ENCODE data around the gene NUTM1. TPM values are rescaled to one million over a fixed set of nuclear protein-coding genes. Genes with fewer than 3 reads are reported as not detected.

The NUTM1 gene
- total RNA-seq, 1 donor from 2014 or later: not detected

DNA sequence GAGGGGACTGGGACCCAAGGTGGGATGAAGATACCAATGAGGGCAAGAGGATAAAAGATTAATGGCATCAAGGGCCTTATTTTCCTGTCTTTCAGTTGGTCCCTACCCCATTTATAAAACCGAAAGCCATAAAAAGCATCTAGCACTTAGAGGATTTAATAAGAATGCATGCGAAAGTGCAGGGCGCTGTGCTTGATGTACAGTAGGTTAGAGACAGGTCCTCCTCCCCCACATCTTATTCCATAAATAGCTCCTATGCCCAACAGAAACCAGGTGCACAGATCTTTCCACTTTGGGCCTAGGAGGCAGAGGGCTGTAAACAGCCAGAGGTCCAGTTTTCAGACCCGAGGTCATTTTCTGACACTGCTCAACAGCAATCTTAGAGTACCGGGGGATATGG is 22.7 kb downstream of the NUTM1 start:
- Mint-ChIP-seq H3K27ac (peak overlapping the region; percentile 91), H3K27me3 (no peaks in the 10 kb centered on the region), H3K4me1 (ENCODE audit: low read depth) (peaks cover 14% of the 10 kb centered on the region), H3K36me3 (ENCODE audit: insufficient read depth) (peaks cover 2% of the 10 kb centered on the region), H3K9me3 (ENCODE audit: low read depth) (no peaks in the 10 kb centered on the region), H3K4me3 (ENCODE audit: low read depth) (peak overlapping the region; percentile 89)
- no peak for DNase-seq (ENCODE audit: low spot score, unreplicated experiment)
- no peak for TF ChIP-seq CTCF (IDR thresholded peaks at IDR 0.05; ENCODE audit: unreplicated experiment)

GRCh38 chr15:34366271-34367065 is 23.4 kb downstream of the NUTM1 start:
- Mint-ChIP-seq H3K27ac (peak overlapping the region; percentile 91), H3K36me3 (ENCODE audit: insufficient read depth) (peaks cover 2% of the 10 kb centered on the region), H3K27me3 (no peaks in the 10 kb centered on the region), H3K4me1 (ENCODE audit: low read depth) (peaks cover 14% of the 10 kb centered on the region), H3K9me3 (ENCODE audit: low read depth) (no peaks in the 10 kb centered on the region), H3K4me3 (ENCODE audit: low read depth) (peak overlapping the region; percentile 89)
- DNase-seq (ENCODE audit: low spot score, unreplicated experiment): peak; percentile 59
- no peak for TF ChIP-seq CTCF (IDR thresholded peaks at IDR 0.05; ENCODE audit: unreplicated experiment)

DNA sequence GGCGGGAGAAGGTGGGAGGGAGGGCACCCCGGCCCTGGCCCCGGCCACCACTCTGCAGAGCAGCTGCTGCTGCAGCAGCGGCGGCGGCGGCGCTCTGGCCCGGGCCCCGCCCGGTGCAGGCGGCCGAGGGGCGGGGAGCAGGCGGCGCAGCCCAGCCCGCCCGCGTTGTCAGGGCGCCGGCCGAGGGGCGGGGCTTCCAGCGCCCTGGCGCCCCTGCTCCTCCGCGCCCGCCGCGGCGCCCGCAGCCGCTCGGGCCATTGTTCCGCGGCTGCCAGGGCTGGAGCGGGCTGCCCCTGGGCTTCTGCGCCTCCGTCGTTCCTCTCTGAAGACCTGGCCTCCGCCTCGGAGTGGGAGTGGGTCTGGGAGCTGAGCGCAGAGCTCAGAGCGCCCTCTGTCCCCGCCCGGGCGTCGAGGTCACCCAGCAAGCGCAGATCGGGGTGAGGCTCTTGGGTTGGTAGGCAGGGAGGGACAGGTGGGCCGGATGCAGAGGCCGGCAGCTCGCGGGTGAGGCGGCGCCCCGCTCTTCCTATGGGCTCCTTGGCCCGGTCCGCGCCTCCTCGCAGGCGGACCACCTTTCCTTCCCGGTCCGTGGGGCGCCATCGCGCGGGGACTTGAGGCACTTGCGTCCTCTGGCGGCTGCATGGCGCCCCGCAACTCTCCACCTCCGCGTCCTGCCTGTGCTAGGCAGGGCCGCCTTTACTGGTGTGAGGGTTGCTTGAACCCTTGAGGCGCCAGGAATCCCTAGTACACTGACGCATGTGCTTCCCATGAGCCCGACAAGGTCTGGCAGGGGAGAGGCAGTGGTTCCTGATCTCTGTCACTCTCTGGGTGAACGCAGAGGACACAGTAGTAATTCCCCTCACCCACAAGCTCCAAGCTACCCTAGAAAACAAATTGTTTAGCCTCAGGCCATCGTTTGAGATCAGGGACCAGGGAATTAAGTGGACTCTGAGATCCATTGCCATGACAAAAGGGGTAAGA is 24.3 kb downstream of the NUTM1 start, which contains the start of gene LPCAT4:
Gene LPCAT4 (minus strand): TSS at position 96 of the 981 bp plus-strand sequence. CDS start 96 bp downstream, outside the sequence.
- peak; percentile 76 for DNase-seq (ENCODE audit: low spot score, unreplicated experiment)
- Mint-ChIP-seq H3K4me3 (ENCODE audit: low read depth) (peak within 1 kb of the TSS; percentile 89), H3K36me3 (ENCODE audit: insufficient read depth) (peaks cover 2% of the 10 kb centered on the region), H3K4me1 (ENCODE audit: low read depth) (peaks cover 14% of the 10 kb centered on the region), H3K27me3 (no peaks in the 10 kb centered on the region), H3K27ac (peak within 1 kb of the TSS; percentile 99), H3K9me3 (ENCODE audit: low read depth) (no peaks in the 10 kb centered on the region)
- peak; percentile 93 for TF ChIP-seq CTCF (IDR thresholded peaks at IDR 0.05; ENCODE audit: unreplicated experiment)

GRCh38 chr15:34370129-34370528 is 27.0 kb downstream of the NUTM1 start:
- H3K4me1 Mint-ChIP-seq (ENCODE audit: low read depth): peaks cover 14% of the 10 kb centered on the region
- no peaks in the 10 kb centered on the region for H3K27me3 Mint-ChIP-seq
- TF ChIP-seq CTCF (IDR thresholded peaks at IDR 0.05; ENCODE audit: unreplicated experiment): no peak
- no peak overlapping the region for H3K4me3 Mint-ChIP-seq (ENCODE audit: low read depth)
- no peak overlapping the region for H3K27ac Mint-ChIP-seq
- H3K9me3 Mint-ChIP-seq (ENCODE audit: low read depth): no peaks in the 10 kb centered on the region
- DNase-seq (ENCODE audit: low spot score, unreplicated experiment): no peak
- no peaks in the 10 kb centered on the region for H3K36me3 Mint-ChIP-seq (ENCODE audit: insufficient read depth)

DNA sequence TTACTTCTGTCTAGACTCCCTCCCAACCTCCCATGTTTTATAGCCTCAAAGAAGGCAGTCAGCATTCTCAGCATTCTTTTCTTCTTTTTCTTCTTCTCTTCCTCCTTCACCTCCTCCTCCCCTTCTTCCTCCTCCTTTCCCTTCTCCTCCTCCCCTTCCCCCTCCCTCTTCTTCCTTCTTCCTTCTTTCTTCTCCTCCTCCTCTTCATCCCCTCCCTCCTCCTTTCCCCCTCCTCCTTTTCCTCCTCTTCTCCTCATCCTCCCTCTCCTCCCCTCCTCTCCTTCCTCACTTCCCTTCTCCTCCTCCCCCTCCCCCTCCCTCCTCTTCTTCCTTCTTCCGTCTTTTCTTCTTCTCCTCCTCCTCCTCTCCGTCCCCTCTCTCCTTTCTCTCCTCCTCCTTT is 27.5 kb downstream of the NUTM1 start:
- TF ChIP-seq CTCF (IDR thresholded peaks at IDR 0.05; ENCODE audit: unreplicated experiment): no peak
- Mint-ChIP-seq H3K27ac (no peak overlapping the region), H3K36me3 (ENCODE audit: insufficient read depth) (no peaks in the 10 kb centered on the region), H3K27me3 (no peaks in the 10 kb centered on the region), H3K4me3 (ENCODE audit: low read depth) (no peak overlapping the region), H3K9me3 (ENCODE audit: low read depth) (no peaks in the 10 kb centered on the region), H3K4me1 (ENCODE audit: low read depth) (peaks cover 11% of the 10 kb centered on the region)
- DNase-seq (ENCODE audit: low spot score, unreplicated experiment): no peak
